Activated T-cell treated with anti-CD3 and anti-CD28 coated beads, Interleukin-2, amount 50 U/mL, for 72 hours (primary cell): ENCODE measurements around the gene HOMER2. TPM values are rescaled to one million over a fixed set of nuclear protein-coding genes. Genes with fewer than 3 reads are reported as not detected.
"Not testable (repeated sequence)": the region's sequence is repeated elsewhere in the genome, so short reads cannot be mapped to it uniquely, and the experiment has no call there.

Experiments used
- ATAC-seq, 2 donors: fragments of 150-1000 bp; cut with Tn5 transposase; replicated peaks in 1 of 2; 2 replicates each; pipeline ENCODE4 v1.10.0; 2021; ENCODE audit warnings: moderate library complexity in 2 of 2, mild to moderate bottlenecking in 1 of 2
- DNase-seq, 2 donors: peaks; one replicate each; pipeline ENCODE4 v3.0.0; 2021 to 2022; ENCODE audit warnings: mixed read lengths in 1 of 2
- H3K27ac Mint-ChIP-seq: one replicate; pipeline ENCODE4 v1.8.0; 2022; ENCODE audit warnings: mild to moderate bottlenecking, moderate library complexity, mixed read lengths
- H3K27me3 Mint-ChIP-seq: one replicate; pipeline ENCODE4 v1.8.0; 2022; ENCODE audit warnings: low read depth, mixed read lengths
- H3K36me3 Mint-ChIP-seq, 2 donors: one replicate each; pipeline ENCODE4 v1.8.0; 2022; ENCODE audit warnings: mixed read lengths in 2 of 2, mild to moderate bottlenecking in 1 of 2; ENCODE audit not compliant: insufficient read depth in 2 of 2
- H3K4me1 Mint-ChIP-seq: one replicate; pipeline ENCODE4 v1.8.0; 2022; ENCODE audit warnings: low read depth, mixed read lengths
- H3K4me3 Mint-ChIP-seq, 2 donors: one replicate each; pipeline ENCODE4 v1.8.0; 2022; ENCODE audit warnings: mild to moderate bottlenecking in 2 of 2, mixed read lengths in 2 of 2, moderate library complexity in 2 of 2
- H3K9me3 Mint-ChIP-seq, 2 donors: one replicate each; pipeline ENCODE4 v1.8.0; 2022; ENCODE audit warnings: mixed read lengths in 2 of 2
- total RNA-seq, 2 donors: library from RNA; stranded (reverse); gene quantifications; one replicate each; pipeline ENCODE4 v1.2.3, GENCODE V29; 2022

The HOMER2 gene
- total RNA-seq, 2 donors from 2014 or later = 9.6 to 10.9 TPM

DNA sequence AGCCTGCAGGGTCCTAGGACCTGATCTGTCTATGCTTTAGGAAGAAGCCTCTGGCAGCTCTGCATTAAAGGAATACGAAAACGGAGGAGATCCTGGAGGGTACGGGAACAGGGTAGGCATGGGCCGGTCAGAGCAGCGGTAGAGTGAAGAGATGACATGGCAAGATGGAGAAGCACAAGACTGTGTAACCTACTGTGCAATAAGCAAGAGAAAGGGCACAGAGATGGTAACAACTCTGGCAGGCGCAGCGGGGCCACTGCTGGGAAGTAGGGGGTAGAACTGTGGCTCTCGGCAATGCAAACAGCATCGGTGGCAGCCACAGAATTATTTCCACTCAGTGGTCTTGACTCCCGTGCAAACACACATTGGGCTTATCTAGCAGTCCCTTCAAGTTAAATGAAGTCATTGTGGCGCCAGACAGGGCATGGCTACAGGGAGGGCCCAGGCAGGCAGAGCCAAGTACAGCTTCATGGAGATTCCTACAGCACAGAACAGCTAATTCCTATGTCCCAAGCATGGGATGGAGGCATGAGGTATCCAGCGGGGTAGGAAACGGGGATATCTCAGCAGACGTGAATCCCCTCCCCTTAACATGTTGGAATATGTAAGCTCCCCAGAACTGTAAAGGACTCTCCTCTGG is 114.3 kb downstream of the HOMER2 start:
- Mint-ChIP-seq H3K4me3 (no peak overlapping the region), H3K27me3 (no peaks in the 10 kb centered on the region), H3K4me1 (peaks cover 2% of the 10 kb centered on the region), H3K36me3 (peaks cover 10 to 12% of the 10 kb centered on the region in 2 donors), H3K27ac (no peak overlapping the region), H3K9me3 (peaks cover 0 to 5% of the 10 kb centered on the region in 2 donors)
- ATAC-seq (no peak), DNase-seq (no peak)

DNA sequence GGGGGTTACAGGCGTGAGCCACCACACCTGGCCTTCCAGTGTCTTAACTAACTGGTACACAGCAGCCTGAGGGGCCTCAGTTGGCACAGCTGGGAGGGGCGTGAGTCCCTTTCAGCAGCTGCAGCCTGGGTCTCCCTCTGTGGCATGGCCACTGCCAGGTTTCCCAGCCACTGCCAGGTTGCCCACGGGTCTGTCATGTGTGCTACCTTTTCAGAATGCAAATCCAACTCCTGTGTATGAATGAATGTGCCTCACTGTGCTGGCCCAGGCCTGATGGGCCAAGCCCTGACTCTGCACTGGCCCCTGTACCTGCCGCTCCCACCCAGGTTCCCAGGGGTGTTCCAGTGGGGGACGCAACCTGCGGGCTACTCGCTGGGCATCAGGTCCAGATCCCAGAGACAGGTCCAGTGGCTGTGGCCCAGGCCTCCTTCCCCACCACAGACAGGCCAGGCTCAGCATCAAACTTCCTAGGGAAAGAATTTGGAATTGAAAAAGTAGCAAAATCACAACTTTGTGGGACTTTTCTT is 117.1 kb downstream of the HOMER2 start:
- DNase-seq (no peak), ATAC-seq (no peak)
- Mint-ChIP-seq H3K4me1 (peaks cover 24% of the 10 kb centered on the region), H3K27me3 (no peaks in the 10 kb centered on the region), H3K27ac (no peak overlapping the region), H3K9me3 (peaks cover 0 to 5% of the 10 kb centered on the region in 2 donors), H3K36me3 (peaks cover 21 to 30% of the 10 kb centered on the region in 2 donors), H3K4me3 (no peak overlapping the region)

DNA sequence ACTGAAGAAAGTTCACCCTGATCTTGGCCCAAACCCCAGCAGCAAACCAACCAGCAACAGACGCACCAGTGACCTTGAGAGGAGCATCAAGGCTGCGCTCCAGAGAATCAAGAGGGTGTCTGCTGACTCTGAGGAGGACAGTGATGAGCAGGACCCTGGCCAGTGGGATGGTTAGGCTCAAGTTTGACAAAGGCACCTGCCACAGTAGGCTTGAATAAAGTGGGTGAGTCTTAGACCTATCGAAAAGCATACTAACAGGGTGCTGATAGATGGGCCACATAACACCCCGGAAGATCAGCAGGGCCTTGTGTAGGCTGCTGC is 119.2 kb downstream of the HOMER2 start:
- DNase-seq (no peak), ATAC-seq (no peak)
- Mint-ChIP-seq H3K27ac (no peak overlapping the region), H3K4me3 (no peak overlapping the region), H3K4me1 (peaks cover 35% of the 10 kb centered on the region), H3K9me3 (peaks cover 0 to 5% of the 10 kb centered on the region in 2 donors), H3K36me3 (peaks cover 25 to 40% of the 10 kb centered on the region in 2 donors), H3K27me3 (no peaks in the 10 kb centered on the region)

DNA sequence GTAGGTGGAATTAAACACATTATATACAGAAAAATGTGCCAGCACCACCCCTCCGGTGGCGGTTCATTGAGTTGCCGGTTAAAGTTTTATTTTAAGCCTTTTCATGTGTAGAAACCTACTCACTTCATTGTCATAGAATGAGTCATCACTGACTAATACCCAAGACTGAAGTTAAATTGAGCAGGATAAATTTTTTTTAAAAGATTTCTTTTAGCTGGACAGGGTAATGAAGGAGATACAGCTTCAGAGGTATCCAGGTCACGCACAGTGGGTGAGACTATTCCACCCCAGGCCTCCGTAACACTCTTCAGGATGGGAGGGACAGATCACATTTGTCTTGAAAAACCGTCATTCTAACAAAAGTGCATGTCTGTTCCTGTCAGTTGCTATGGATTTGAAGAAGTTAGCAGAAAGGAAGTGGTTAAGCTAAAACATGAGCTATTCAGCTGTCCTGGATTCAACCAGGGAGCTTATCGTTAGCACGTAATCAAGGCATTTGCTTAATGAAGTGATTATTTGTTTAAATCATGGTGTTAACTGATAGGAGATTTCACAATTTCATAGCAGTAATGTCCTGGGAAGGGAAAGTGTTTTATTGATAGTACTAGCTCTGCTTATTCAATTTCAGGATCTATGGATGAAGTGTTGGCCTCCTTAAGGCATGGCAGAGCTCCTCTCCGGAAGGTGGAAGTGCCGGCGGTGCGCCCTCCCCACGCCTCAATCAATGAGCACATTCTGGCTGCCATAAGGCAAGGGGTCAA is 119.7 kb downstream of the HOMER2 start:
- H3K9me3 Mint-ChIP-seq = peaks cover 0 to 4% of the 10 kb centered on the region in 2 donors
- peak overlapping the region; percentile 27 to 77 for H3K4me3 Mint-ChIP-seq
- no peaks in the 10 kb centered on the region for H3K27me3 Mint-ChIP-seq
- H3K4me1 Mint-ChIP-seq = peaks cover 40% of the 10 kb centered on the region
- H3K36me3 Mint-ChIP-seq = peaks cover 27 to 41% of the 10 kb centered on the region in 2 donors
- H3K27ac Mint-ChIP-seq = peak overlapping the region; percentile 58
- DNase-seq (peak; percentile 50 to 52), ATAC-seq (peak; percentile 84)

DNA sequence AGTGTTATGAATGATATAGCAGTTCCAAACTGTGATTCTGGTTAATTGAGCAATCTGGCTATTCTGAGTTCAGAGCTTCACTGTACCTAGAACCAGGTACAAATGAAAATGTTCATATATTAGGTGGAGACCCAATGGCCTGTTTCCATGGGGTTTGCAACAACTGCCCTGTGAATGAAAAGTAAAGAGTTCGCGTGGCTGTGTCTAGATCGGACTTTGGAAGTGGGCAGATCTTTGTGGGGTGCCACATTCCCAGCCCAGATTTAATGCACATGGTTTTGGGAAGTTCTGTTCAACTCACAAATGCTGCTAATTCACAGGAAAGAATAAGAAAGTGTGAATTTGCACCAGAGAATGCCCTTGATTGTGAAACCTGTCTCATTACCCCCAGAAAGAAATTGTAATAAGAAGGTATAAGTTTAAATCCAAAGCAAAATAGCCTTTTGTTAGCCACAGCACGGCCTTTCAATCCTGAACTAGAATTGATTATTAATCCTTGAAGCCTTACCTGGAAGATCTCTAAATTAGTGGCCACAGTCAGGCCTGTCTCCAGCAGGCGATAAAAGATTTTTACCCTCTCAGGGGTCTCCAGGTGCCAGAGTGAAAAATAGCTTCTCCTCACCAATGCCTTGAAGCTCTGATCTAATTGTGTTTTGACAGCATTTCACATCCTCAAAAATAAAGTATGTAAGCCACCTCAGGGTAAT is 120.5 kb downstream of the HOMER2 start:
- H3K27ac Mint-ChIP-seq = peak overlapping the region; percentile 58
- no peaks in the 10 kb centered on the region for H3K27me3 Mint-ChIP-seq
- ATAC-seq = no peak
- H3K4me3 Mint-ChIP-seq = peak overlapping the region; percentile 27 to 77
- peaks cover 42% of the 10 kb centered on the region for H3K4me1 Mint-ChIP-seq
- H3K36me3 Mint-ChIP-seq = peaks cover 27 to 43% of the 10 kb centered on the region in 2 donors
- no peak for DNase-seq
- peaks cover 0 to 2% of the 10 kb centered on the region in 2 donors for H3K9me3 Mint-ChIP-seq

DNA sequence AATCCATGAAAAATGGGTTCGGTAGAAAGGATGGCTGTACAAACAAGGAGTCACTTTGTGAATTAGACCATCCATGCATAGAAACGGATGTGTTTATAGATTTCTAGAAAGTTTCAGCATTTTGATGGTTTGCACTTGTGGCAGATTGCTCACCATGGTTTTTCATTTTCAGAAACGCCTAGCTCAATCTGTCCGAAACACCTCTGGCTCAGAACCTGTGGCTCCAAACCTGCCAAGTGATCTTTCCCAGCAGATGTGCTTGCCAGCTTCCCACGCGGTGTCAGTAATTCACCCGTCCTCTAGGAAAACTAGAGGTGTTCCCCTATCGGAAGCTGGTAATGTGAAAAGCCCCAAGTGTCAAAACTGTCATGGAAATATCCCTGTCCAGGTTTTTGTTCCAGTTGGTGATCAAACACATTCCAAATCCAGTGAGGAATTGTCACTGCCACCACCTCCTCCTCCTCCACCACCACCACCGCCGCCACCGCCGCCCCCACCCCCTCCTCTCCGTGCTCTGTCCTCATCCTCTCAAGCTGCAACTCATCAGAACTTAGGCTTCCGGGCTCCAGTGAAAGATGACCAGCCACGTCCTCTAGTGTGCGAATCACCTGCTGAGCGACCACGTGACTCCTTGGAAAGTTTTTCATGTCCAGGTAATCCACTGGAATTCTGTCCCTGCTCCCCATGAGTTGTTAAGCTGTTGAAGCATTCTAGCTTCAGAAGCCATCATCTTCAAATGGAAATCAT is 121.9 kb downstream of the HOMER2 start:
- DNase-seq = no peak

DNA sequence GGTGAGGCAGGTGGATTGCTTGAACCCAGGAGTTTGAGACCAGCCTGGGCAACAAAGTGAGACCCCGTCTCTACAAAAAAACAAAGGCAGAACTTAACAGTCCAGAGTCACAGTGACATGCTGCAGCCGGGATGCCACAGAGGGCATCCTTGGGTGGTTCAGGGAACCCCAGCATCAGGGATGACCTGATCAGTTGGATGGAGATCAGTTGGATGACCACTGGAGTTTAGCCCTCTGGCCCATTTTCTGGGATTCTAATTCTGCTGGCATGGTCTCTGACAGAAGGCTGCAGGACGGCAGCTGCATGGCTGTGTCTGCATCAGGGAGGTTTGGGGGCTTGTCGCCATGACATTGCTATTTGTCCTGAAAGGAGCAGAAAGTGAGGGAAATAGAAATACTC is 123.3 kb downstream of the HOMER2 start:
- no peaks in the 10 kb centered on the region for H3K9me3 Mint-ChIP-seq
- H3K36me3 Mint-ChIP-seq = peaks cover 22 to 50% of the 10 kb centered on the region in 2 donors
- no peak for DNase-seq
- H3K27ac Mint-ChIP-seq = no peak overlapping the region
- H3K27me3 Mint-ChIP-seq = no peaks in the 10 kb centered on the region
- no peak overlapping the region for H3K4me3 Mint-ChIP-seq
- no peak for ATAC-seq
- H3K4me1 Mint-ChIP-seq = peaks cover 42% of the 10 kb centered on the region

More for the DNA sequence above, 121.9 kb downstream of the HOMER2 start:
- peak; percentile 33 for ATAC-seq
- Mint-ChIP-seq H3K27ac (no peak overlapping the region), H3K4me1 (peaks cover 42% of the 10 kb centered on the region), H3K27me3 (no peaks in the 10 kb centered on the region), H3K9me3 (no peaks in the 10 kb centered on the region), H3K36me3 (peaks cover 23 to 52% of the 10 kb centered on the region in 2 donors), H3K4me3 (no peak overlapping the region)

DNA sequence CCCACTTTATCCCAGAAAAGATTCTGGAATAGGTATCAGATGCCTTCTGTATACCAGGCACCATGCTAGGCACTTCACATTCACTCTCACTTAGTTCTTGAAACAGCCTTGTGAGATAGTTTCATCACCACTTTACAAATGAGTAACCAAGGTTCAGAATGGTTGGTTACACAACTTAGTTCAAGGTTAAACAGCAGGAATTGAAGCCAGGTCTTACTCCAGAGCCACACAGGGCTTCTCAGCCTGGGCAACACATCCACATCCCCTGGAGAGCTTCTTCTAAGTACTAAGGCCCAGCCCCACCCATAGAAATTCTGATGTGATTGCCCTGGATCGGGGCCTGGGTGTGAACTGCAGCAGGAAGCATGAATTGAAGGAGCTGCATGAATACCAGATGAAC is 124.4 kb downstream of the HOMER2 start:
- Mint-ChIP-seq H3K4me1 (peaks cover 39% of the 10 kb centered on the region), H3K27ac (no peak overlapping the region), H3K4me3 (no peak overlapping the region), H3K9me3 (no peaks in the 10 kb centered on the region), H3K27me3 (no peaks in the 10 kb centered on the region), H3K36me3 (peaks cover 17 to 43% of the 10 kb centered on the region in 2 donors)
- DNase-seq = no peak
- ATAC-seq = peak; percentile 50 to 56

DNA sequence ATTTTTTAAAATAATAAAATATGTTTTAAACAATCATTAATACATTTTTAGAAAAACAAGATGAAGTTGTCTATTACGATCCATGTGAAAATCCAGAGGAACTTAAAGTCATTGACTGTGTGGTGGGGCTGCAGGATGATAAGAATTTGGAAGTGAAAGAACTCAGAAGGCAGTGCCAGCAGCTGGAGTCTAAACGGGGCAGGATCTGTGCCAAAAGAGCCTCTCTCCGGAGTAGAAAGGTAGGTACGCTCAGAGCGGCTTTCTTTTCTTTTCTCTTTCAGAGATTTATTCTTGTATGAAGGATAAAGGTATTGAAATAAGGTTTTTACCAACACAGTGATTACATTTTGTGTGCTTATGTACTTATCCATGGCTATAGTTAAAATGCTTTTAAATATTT is 129.5 kb downstream of the HOMER2 start:
- peaks cover 8 to 34% of the 10 kb centered on the region in 2 donors for H3K36me3 Mint-ChIP-seq
- no peaks in the 10 kb centered on the region for H3K9me3 Mint-ChIP-seq
- no peak overlapping the region for H3K27ac Mint-ChIP-seq
- H3K4me1 Mint-ChIP-seq = peaks cover 5% of the 10 kb centered on the region
- DNase-seq (no peak), ATAC-seq (no peak)
- H3K4me3 Mint-ChIP-seq = no peak overlapping the region
- no peaks in the 10 kb centered on the region for H3K27me3 Mint-ChIP-seq

DNA sequence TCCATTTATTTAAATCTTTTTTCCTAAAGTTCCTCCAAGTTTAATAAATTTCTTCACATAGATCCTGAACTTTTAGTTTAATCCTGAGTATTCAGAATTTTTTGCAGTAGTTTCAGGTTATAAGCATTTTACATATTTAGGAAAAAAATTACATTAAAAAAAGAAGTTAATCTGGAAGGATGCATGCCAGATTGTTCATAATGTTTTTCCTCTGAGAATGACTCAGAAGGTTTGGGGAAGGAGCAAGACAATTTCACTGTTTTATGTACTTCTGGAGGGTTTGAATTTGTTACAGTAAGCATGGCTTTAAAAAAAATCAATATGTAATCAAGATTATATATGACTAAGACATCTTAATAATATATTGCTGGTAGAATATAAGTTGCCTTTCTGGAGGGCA is 130.7 kb downstream of the HOMER2 start:
- H3K27ac Mint-ChIP-seq, H3K4me3 Mint-ChIP-seq, H3K9me3 Mint-ChIP-seq, H3K4me1 Mint-ChIP-seq, ATAC-seq, H3K27me3 Mint-ChIP-seq, DNase-seq: not testable (repeated sequence)
- peaks cover 9 to 38% of the 10 kb centered on the region in 2 donors for H3K36me3 Mint-ChIP-seq

DNA sequence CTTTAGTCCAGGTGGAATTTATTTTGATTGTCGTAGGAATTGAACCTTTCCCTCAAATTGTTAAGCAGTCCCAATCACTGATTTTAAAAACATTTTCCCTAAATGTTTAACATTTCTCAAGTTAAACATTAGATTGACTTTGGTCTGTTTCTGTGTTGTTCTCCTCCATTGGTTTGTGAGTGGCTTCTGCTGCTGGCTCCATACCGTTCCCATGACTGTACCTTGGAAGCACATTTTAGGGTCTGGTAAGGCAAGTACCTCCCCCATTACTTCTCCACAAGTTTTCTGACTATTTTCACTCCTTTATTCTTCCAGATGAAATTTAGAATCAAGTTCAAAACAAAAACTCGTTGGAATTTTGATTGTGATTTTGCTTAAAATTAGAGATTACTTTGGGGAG is 131.1 kb downstream of the HOMER2 start:
- H3K9me3 Mint-ChIP-seq, H3K27me3 Mint-ChIP-seq, H3K27ac Mint-ChIP-seq, H3K4me1 Mint-ChIP-seq, ATAC-seq, DNase-seq, H3K4me3 Mint-ChIP-seq: not testable (repeated sequence)
- peaks cover 9 to 39% of the 10 kb centered on the region in 2 donors for H3K36me3 Mint-ChIP-seq

DNA sequence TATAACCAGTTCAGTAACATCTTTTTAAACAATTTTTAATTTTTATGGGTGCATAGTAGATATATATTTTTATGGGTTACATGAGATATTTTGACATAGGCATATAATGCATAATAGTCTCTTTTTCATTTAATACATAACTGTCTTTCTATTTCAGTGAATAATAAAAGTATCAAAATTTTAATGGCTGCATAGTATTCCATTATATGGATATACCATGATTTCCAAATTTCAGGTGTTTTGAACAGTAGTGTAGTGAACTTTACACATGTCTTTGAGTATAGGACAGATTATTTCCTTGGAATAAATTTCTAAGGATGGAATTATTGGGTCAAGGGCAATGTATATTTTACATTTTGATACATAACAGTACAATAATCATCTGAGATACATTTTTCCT is 132.4 kb downstream of the HOMER2 start:
- Mint-ChIP-seq H3K9me3 (no peaks in the 10 kb centered on the region), H3K27ac (no peak overlapping the region), H3K4me3 (no peak overlapping the region), H3K27me3 (no peaks in the 10 kb centered on the region), H3K36me3 (peaks cover 14 to 40% of the 10 kb centered on the region in 2 donors), H3K4me1 (no peaks in the 10 kb centered on the region)
- ATAC-seq = no peak
- no peak for DNase-seq
